K562 (cell line): Measurements from ENCODE around the gene GIPR. TPM values are rescaled to one million over a fixed set of nuclear protein-coding genes. Genes with fewer than 3 reads are reported as not detected.

Experiments used
- ARID2 ChIP-seq: fragments of 450-650 bp; IDR thresholded peaks from 2 replicates; pipeline ENCODE4 v1.6.1; 2017; ENCODE audit warnings: antibody characterized with exemption, mild to moderate bottlenecking
- HNRNPL ChIP-seq: fragments of 200-400 bp; formaldehyde crosslinking; IDR thresholded peaks from 2 replicates; pipeline ENCODE4 v1.6.1; 2017; ENCODE audit warnings: low read depth, mild to moderate bottlenecking, low read length
- KLF1 ChIP-seq: fragments of 450-650 bp; IDR thresholded peaks from 2 replicates; pipeline ENCODE4 v1.6.1; 2016; ENCODE audit warnings: missing genetic modification characterization, missing compliant biosample characterization
- KLF6 ChIP-seq: fragments of 250-450 bp; sonication (Bioruptor Pico); IDR thresholded peaks from 2 replicates; pipeline ENCODE4 v1.4.0; 2020; ENCODE audit warnings: mild to moderate bottlenecking, moderate library complexity, borderline replicate concordance
- NCOA6 ChIP-seq: fragments of 450-650 bp; IDR thresholded peaks from 2 replicates; pipeline ENCODE4 v1.6.1; 2017; ENCODE audit warnings: mild to moderate bottlenecking
- NELFE ChIP-seq: IDR thresholded peaks from 2 replicates; pipeline ENCODE4 v1.6.1; 2011; ENCODE audit warnings: mild to moderate bottlenecking; ENCODE audit not compliant: insufficient read depth, insufficient read length
- NFRKB ChIP-seq: fragments of 450-650 bp; IDR thresholded peaks from 2 replicates; pipeline ENCODE4 v1.6.1; 2016; ENCODE audit warnings: low read depth
- NONO ChIP-seq, 2 experiments: fragments of 200-400 bp in 1 of 2; fragments of 450-650 bp in 1 of 2; formaldehyde crosslinking in 1 of 2; IDR thresholded peaks; 2 replicates each; pipeline ENCODE4 v1.6.1; 2017; ENCODE audit warnings: low read depth in 2 of 2, mild to moderate bottlenecking in 2 of 2, moderate library complexity in 2 of 2, low read length in 1 of 2
- ZKSCAN1 ChIP-seq: fragments of 150-350 bp; IDR thresholded peaks from 2 replicates; pipeline ENCODE4 v1.6.1; 2016; ENCODE audit warnings: low read depth, low read length
- ZNF449 ChIP-seq: fragments of 250-450 bp; sonication (Bioruptor Pico); IDR thresholded peaks from 2 replicates; pipeline ENCODE4 v1.8.0; 2022; ENCODE audit warnings: moderate library complexity, mild to moderate bottlenecking, inconsistent platforms
- ZNF764 ChIP-seq: fragments of 250-450 bp; sonication (Bioruptor Pico); IDR thresholded peaks from 2 replicates; pipeline ENCODE4 v1.4.0; 2020; ENCODE audit warnings: low read depth, mild to moderate bottlenecking, moderate library complexity
- polyA plus RNA-seq, 8 experiments: library from polyadenylated mRNA; depleted of rRNA in 4 of 8; stranded (reverse) in 5 of 8; unstranded in 3 of 8; fragments of >200 nt; fragmentation: Nextera tagmentation in 2 of 8; fragmentation: Illumina TruSeq in 1 of 8; extraction: Ambion mirVana in 2 of 8; extraction: Trizol in 1 of 8; gene quantifications; 2 replicates each; pipeline versions ENCODE4 v1.2.1 to v1.2.3, GENCODE V29; 2011 to 2014; ENCODE audit warnings: inconsistent platforms in 1 of 8, missing spikeins in 1 of 8
- total RNA-seq, 7 experiments: library from RNA; depleted of rRNA in 6 of 7; stranded (reverse); fragments of >200 nt in 6 of 7; fragmentation: Illumina TruSeq in 2 of 7; extraction: Trizol in 2 of 7; gene quantifications; 2 replicates each; pipeline versions ENCODE4 v1.2.1 to v1.2.3, GENCODE V29; 2011 to 2021; ENCODE audit warnings: low replicate concordance in 1 of 7
- TF ChIP-seq, protein P1 (sequence below), 2 experiments: fragments of 450-650 bp in 1 of 2; sonication (generic) in 1 of 2; formaldehyde crosslinking in 1 of 2; IDR thresholded peaks; 2 replicates each; pipeline versions ENCODE4 v1.7.1 to v1.9.0; 2016 to 2022; ENCODE audit warnings: inconsistent platforms in 1 of 2, mild to moderate bottlenecking in 1 of 2, missing genetic modification reagents in 1 of 2
- TF ChIP-seq, protein P2 (sequence below), 2 experiments: fragments of 250-450 bp in 1 of 2; fragments of 450-650 bp in 1 of 2; sonication (Bioruptor Pico) in 1 of 2; IDR thresholded peaks; 2 replicates each; pipeline versions ENCODE4 v1.6.1 to v1.8.0; 2016 to 2021; ENCODE audit warnings: mild to moderate bottlenecking in 2 of 2, moderate library complexity in 2 of 2, missing compliant biosample characterization in 1 of 2, missing genetic modification characterization in 1 of 2

GIPR gene
- total and polyA plus RNA-seq, 9 of the 15 experiments (the other 6 are each of a cell fraction or from before 2014, with no cell fraction given) = 2.2 to 26.8 (median 12.7) TPM

DNA sequence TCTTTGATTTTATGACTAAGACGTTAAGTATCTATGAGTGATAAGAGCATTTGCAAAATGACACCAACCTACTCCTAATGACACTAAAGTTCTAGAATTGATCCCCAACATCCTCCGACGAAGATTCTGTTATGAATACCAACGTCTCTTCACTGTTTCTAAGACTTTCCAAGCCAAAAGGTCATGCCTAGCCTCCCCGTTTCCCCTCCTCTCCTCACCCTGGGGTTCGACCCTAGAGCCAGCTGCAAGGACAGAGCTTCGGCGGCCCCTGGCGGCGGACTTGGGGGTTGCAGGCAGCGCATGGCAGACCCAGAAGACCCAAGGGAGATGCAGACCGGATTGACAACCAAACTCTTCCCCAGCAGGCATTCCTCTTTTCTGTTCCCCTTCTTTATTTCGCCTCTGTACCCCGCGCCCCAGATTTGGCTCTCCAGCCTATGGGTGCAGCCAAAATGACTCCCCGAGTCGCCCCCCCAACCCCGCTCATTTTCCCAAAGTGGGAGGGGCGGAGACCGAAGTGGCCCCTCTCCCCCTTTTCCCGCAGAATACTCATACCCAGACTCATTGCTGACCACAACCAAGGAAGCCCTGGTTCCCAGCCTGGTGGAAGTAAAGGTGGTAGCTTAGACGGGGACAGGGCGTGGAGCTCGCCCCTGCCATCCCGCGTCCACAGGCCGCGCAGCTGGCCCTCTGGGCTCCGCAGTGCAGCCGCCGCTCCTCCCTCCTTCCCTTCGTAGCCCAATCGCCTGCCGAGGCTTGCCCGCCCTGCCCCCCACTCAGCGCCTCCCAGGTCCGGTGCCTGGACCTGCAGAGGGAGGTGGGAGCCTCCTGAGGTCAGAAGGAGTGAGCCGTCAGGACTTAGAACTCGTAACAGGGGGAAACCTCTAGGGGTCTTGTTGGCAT, 24.7 kb upstream of the GIPR start (continued):
- TF ChIP-seq, protein P1, sequence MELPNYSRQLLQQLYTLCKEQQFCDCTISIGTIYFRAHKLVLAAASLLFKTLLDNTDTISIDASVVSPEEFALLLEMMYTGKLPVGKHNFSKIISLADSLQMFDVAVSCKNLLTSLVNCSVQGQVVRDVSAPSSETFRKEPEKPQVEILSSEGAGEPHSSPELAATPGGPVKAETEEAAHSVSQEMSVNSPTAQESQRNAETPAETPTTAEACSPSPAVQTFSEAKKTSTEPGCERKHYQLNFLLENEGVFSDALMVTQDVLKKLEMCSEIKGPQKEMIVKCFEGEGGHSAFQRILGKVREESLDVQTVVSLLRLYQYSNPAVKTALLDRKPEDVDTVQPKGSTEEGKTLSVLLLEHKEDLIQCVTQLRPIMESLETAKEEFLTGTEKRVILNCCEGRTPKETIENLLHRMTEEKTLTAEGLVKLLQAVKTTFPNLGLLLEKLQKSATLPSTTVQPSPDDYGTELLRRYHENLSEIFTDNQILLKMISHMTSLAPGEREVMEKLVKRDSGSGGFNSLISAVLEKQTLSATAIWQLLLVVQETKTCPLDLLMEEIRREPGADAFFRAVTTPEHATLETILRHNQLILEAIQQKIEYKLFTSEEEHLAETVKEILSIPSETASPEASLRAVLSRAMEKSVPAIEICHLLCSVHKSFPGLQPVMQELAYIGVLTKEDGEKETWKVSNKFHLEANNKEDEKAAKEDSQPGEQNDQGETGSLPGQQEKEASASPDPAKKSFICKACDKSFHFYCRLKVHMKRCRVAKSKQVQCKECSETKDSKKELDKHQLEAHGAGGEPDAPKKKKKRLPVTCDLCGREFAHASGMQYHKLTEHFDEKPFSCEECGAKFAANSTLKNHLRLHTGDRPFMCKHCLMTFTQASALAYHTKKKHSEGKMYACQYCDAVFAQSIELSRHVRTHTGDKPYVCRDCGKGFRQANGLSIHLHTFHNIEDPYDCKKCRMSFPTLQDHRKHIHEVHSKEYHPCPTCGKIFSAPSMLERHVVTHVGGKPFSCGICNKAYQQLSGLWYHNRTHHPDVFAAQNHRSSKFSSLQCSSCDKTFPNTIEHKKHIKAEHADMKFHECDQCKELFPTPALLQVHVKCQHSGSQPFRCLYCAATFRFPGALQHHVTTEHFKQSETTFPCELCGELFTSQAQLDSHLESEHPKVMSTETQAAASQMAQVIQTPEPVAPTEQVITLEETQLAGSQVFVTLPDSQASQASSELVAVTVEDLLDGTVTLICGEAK (IDR thresholded peaks at IDR 0.05) = no peak
- TF ChIP-seq, protein P1 (CRISPR knock-in tag; IDR thresholded peaks at IDR 0.05) = no peak
- TF ChIP-seq ARID2 (peak; percentile 47; the same call in 1 of the 2 replicates), NFRKB (no peak), KLF1 (tag) (no peak), NCOA6 (no peak), NONO (IDR thresholded peaks at IDR 0.05; ENCODE audit: low read depth in 2 of 2, low read length in 1 of 2) (no peak), ZKSCAN1 (no peak), ZNF449 (no peak), KLF6 (no peak), NELFE (no peak), ZNF764 (CRISPR knock-in tag) (no peak), HNRNPL (no peak)
- TF ChIP-seq, protein P2, sequence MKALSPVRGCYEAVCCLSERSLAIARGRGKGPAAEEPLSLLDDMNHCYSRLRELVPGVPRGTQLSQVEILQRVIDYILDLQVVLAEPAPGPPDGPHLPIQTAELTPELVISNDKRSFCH (CRISPR knock-in tag; IDR thresholded peaks at IDR 0.05) = no peak
- TF ChIP-seq, protein P2 (tag; IDR thresholded peaks at IDR 0.05) = peak; percentile 86
